Measurements from ENCODE around the gene NYNRIN.

GRCh38 chr14:24390701-24391468 is 7.9 kb upstream of the NYNRIN start:
- TF ChIP-seq CTCF (IDR thresholded peaks at IDR 0.05), result no peak
- no peak for TF ChIP-seq POLR2A (IDR thresholded peaks at IDR 0.05)
